NCI-H748 treated with DMSO at 0.1 percent for 48 hours (cell line): ENCODE results near the gene AMY1A.
"Not testable (repeated sequence)": the region's sequence is repeated elsewhere in the genome, so short reads cannot be mapped to it uniquely, and the experiment has no call there.

Experiments
- DNase-seq: peaks from one replicate; lab custom pipeline; 2025; lab: John Stamatoyannopoulos, UW

Gene AMY1A

GRCh38 chr1:103655460-103655859, at the start of gene AMY1A:
Gene AMY1A, plus strand, starts transcription at chr1:103655760. Its CDS starts 571 bp downstream, at chr1:103656331.
- not testable (repeated sequence) for DNase-seq

- no peak for DNase-seq
These were observed 39.2 kb upstream of the AMY1A start for GRCh38 chr1:103616362-103616761.

- not testable (repeated sequence) for DNase-seq
These were observed 38.5 kb upstream of the AMY1A start, which contains the start of gene AMY2A for GRCh38 chr1:103616994-103617477. Gene AMY2A, plus strand, starts transcription at chr1:103617427. Its CDS starts 14 bp downstream, at chr1:103617441.

GRCh38 chr1:103627436-103627835, 28.1 kb upstream of the AMY1A start:
- DNase-seq, result not testable (repeated sequence)

- DNase-seq, result not testable (repeated sequence)
These were observed 14.4 kb upstream of the AMY1A start for GRCh38 chr1:103641194-103641593.

GRCh38 chr1:103643908-103644307, 11.7 kb upstream of the AMY1A start:
- DNase-seq, result not testable (repeated sequence)

- DNase-seq, result not testable (repeated sequence)
These were observed 5.3 kb upstream of the AMY1A start for GRCh38 chr1:103650305-103650704.

- not testable (repeated sequence) for DNase-seq
These were observed 4.7 kb upstream of the AMY1A start for GRCh38 chr1:103650889-103651288.

- not testable (repeated sequence) for DNase-seq
These were observed 1.4 kb upstream of the AMY1A start for GRCh38 chr1:103654133-103654532.

- DNase-seq, result not testable (repeated sequence)
These were observed 20.8 kb downstream of the AMY1A start for GRCh38 chr1:103676335-103676734.

- not testable (repeated sequence) for DNase-seq
These were observed 40.5 kb downstream of the AMY1A start, which contains the start of gene AMY1B for GRCh38 chr1:103696110-103696509. Gene AMY1B, minus strand, starts transcription at chr1:103696210. Its CDS starts 571 bp downstream, at chr1:103695639.

- not testable (repeated sequence) for DNase-seq
These were observed 41.9 kb downstream of the AMY1A start for GRCh38 chr1:103697430-103697829.

- not testable (repeated sequence) for DNase-seq
These were observed 45.1 kb downstream of the AMY1A start for GRCh38 chr1:103700669-103701068.

GRCh38 chr1:103701256-103701655, 45.7 kb downstream of the AMY1A start:
- not testable (repeated sequence) for DNase-seq

GRCh38 chr1:103707670-103708069, 52.1 kb downstream of the AMY1A start:
- not testable (repeated sequence) for DNase-seq

- DNase-seq, result not testable (repeated sequence)
These were observed 54.8 kb downstream of the AMY1A start for GRCh38 chr1:103710381-103710780.
